CD4-positive, CD25-positive, alpha-beta regulatory T cell (primary cell): ENCODE measurements around the gene FAM241A. TPM values are rescaled to one million over a fixed set of nuclear protein-coding genes. Genes with fewer than 3 reads are reported as not detected.
A peak's percentile ranks its signal among the peaks of the same experiment; 100 is the strongest.
"Not testable (repeated sequence)": the region's sequence is repeated elsewhere in the genome, so short reads cannot be mapped to it uniquely, and the experiment has no call there.

ENCODE experiments used
- ATAC-seq, 2 donors: fragments of 150-1000 bp; cut with Tn5 transposase; one replicate each; pipeline ENCODE4 v1.10.0; 2021; ENCODE audit warnings: low read depth in 2 of 2, moderate number of reproducible peaks in 2 of 2, moderate library complexity in 1 of 2
- DNase-seq, 3 donors: peaks; one replicate each; pipeline versions ENCODE4 v3.0.0 to v3.0.0-alpha.2; 2012 to 2022; ENCODE audit warnings: mixed read lengths in 1 of 3
- H3K27ac ChIP-seq: one replicate; pipeline ENCODE4 v1.7.0; 2013; ENCODE audit warnings: mild to moderate bottlenecking, low read length; ENCODE audit not compliant: insufficient read depth, poor library complexity, severe bottlenecking
- H3K27me3 ChIP-seq: one replicate; pipeline ENCODE4 v1.7.0; 2013; ENCODE audit warnings: low read length; ENCODE audit not compliant: control insufficient read depth, insufficient read depth
- H3K36me3 ChIP-seq: one replicate; pipeline ENCODE4 v1.7.0; 2013; ENCODE audit warnings: mild to moderate bottlenecking, low read length, moderate library complexity; ENCODE audit not compliant: control insufficient read depth, insufficient read depth
- H3K4me1 ChIP-seq: 2 replicates; pipeline ENCODE4 v1.7.0; 2013; ENCODE audit warnings: mild to moderate bottlenecking, low read length; ENCODE audit not compliant: insufficient read depth, control insufficient read depth, poor library complexity, severe bottlenecking
- H3K4me3 ChIP-seq: one replicate; pipeline ENCODE4 v1.7.0; 2013; ENCODE audit warnings: low read depth, mild to moderate bottlenecking, low read length, moderate library complexity
- H3K9me3 ChIP-seq, 2 experiments: 1 replicate in 1 of 2; 2 replicates in 1 of 2; pipeline ENCODE4 v1.7.0; 2013; ENCODE audit warnings: low read length in 2 of 2, mild to moderate bottlenecking in 1 of 2, moderate library complexity in 1 of 2; ENCODE audit not compliant: control insufficient read depth in 2 of 2
- H3K27ac Mint-ChIP-seq, 3 donors: one replicate each; pipeline ENCODE4 v1.8.0; 2020 to 2022; ENCODE audit warnings: mild to moderate bottlenecking in 3 of 3, mixed read lengths in 3 of 3, moderate library complexity in 2 of 3
- H3K27me3 Mint-ChIP-seq: one replicate; pipeline ENCODE4 v1.8.0; 2022; ENCODE audit warnings: mild to moderate bottlenecking, mixed read lengths
- H3K36me3 Mint-ChIP-seq: one replicate; pipeline ENCODE4 v1.8.0; 2020; ENCODE audit warnings: mixed read lengths
- H3K4me1 Mint-ChIP-seq, 4 donors: one replicate each; pipeline ENCODE4 v1.8.0; 2020 to 2022; ENCODE audit warnings: mixed read lengths in 4 of 4, mild to moderate bottlenecking in 1 of 4
- H3K4me3 Mint-ChIP-seq, 4 donors: one replicate each; pipeline ENCODE4 v1.8.0; 2020 to 2022; ENCODE audit warnings: mild to moderate bottlenecking in 4 of 4, mixed read lengths in 4 of 4, moderate library complexity in 3 of 4
- H3K9me3 Mint-ChIP-seq, 7 donors: one replicate each; pipeline ENCODE4 v1.8.0; 2020 to 2022; ENCODE audit warnings: mixed read lengths in 7 of 7, mild to moderate bottlenecking in 3 of 7, moderate library complexity in 2 of 7
- polyA plus RNA-seq, 4 donors: library from polyadenylated mRNA; unstranded; fragments of 300-500 nt; fragmentation: Illumina TruSeq; gene quantifications; one replicate each; pipeline ENCODE4 v1.2.3, GENCODE V29; 2021
- total RNA-seq: library from RNA; stranded (reverse); gene quantifications from one replicate; pipeline ENCODE4 v1.2.3, GENCODE V29; 2022

FAM241A gene
- total and polyA plus RNA-seq, 5 donors from 2014 or later = 3.0 to 4.9 (median 3.7) TPM

- no peaks in the 10 kb centered on the region for H3K9me3 Mint-ChIP-seq
- no peaks in the 10 kb centered on the region for H3K36me3 Mint-ChIP-seq
- H3K27ac Mint-ChIP-seq = peak overlapping the region in 1 of 3 donors; percentile 91
- no peaks in the 10 kb centered on the region for H3K27me3 Mint-ChIP-seq
- peak overlapping the region in 1 of 4 donors; percentile 33 for H3K4me3 Mint-ChIP-seq
- Histone ChIP-seq H3K27ac (no peak overlapping the region), H3K27me3 (no peaks in the 10 kb centered on the region), H3K36me3 (no peaks in the 10 kb centered on the region), H3K9me3 (no peaks in the 10 kb centered on the region), H3K4me1 (peaks cover 39% of the 10 kb centered on the region), H3K4me3 (no peak overlapping the region)
- DNase-seq (no peak), ATAC-seq (no peak)
- H3K4me1 Mint-ChIP-seq = peaks cover 16 to 56% (median 52%) of the 10 kb centered on the region in 4 donors
These were observed 23.7 kb downstream of the FAM241A start for GRCh38 chr4:112168719-112169500.

GRCh38 chr4:112170451-112170993 is 25.3 kb downstream of the FAM241A start:
- Mint-ChIP-seq H3K4me1 (peaks cover 16 to 63% (median 50%) of the 10 kb centered on the region in 4 donors), H3K36me3 (no peaks in the 10 kb centered on the region), H3K4me3 (peak overlapping the region in 2 of 4 donors; percentile 2 to 69), H3K9me3 (no peaks in the 10 kb centered on the region), H3K27me3 (no peaks in the 10 kb centered on the region), H3K27ac (no peak overlapping the region)
- H3K27ac ChIP-seq = peak overlapping the region; percentile 29
- no peaks in the 10 kb centered on the region for H3K9me3 ChIP-seq
- H3K36me3 ChIP-seq = no peaks in the 10 kb centered on the region
- DNase-seq (no peak), ATAC-seq (no peak)
- H3K27me3 ChIP-seq = no peaks in the 10 kb centered on the region
- peaks cover 39% of the 10 kb centered on the region for H3K4me1 ChIP-seq
- peak overlapping the region; percentile 65 for H3K4me3 ChIP-seq

- H3K9me3 Mint-ChIP-seq, H3K9me3 ChIP-seq, H3K36me3 ChIP-seq, ATAC-seq, DNase-seq, H3K27me3 Mint-ChIP-seq, H3K36me3 Mint-ChIP-seq, H3K27me3 ChIP-seq: not testable (repeated sequence)
- peak overlapping the region in 3 of 4 donors; percentile 49 to 69 (median 54) for H3K4me3 Mint-ChIP-seq
- H3K4me3 ChIP-seq = peak overlapping the region; percentile 65
- H3K27ac ChIP-seq = peak overlapping the region; percentile 29
- H3K4me1 Mint-ChIP-seq = peaks cover 18 to 63% (median 50%) of the 10 kb centered on the region in 4 donors
- H3K4me1 ChIP-seq = peaks cover 39% of the 10 kb centered on the region
- peak overlapping the region; percentile 32 to 90 (median 64) for H3K27ac Mint-ChIP-seq
These were observed 26.0 kb downstream of the FAM241A start for GRCh38 chr4:112171051-112171763.

- Histone ChIP-seq H3K27ac (peak overlapping the region; percentile 51), H3K9me3 (no peaks in the 10 kb centered on the region), H3K4me1 (peaks cover 40% of the 10 kb centered on the region), H3K4me3 (peak overlapping the region; percentile 45), H3K27me3 (no peaks in the 10 kb centered on the region), H3K36me3 (no peaks in the 10 kb centered on the region)
- DNase-seq (peak in 2 of 3 donors; percentile 36 to 73), ATAC-seq (no peak)
- no peaks in the 10 kb centered on the region for H3K36me3 Mint-ChIP-seq
- H3K27me3 Mint-ChIP-seq = no peaks in the 10 kb centered on the region
- H3K4me3 Mint-ChIP-seq = peak overlapping the region in 1 of 4 donors; percentile 90
- no peaks in the 10 kb centered on the region for H3K9me3 Mint-ChIP-seq
- peaks cover 13 to 66% (median 53%) of the 10 kb centered on the region in 4 donors for H3K4me1 Mint-ChIP-seq
- no peak overlapping the region for H3K27ac Mint-ChIP-seq
These were observed 26.9 kb downstream of the FAM241A start for GRCh38 chr4:112172180-112172579.

GRCh38 chr4:112173593-112174558 is 28.6 kb downstream of the FAM241A start:
- Histone ChIP-seq H3K36me3 (no peaks in the 10 kb centered on the region), H3K9me3 (no peaks in the 10 kb centered on the region), H3K27me3 (no peaks in the 10 kb centered on the region), H3K4me1 (peaks cover 36% of the 10 kb centered on the region), H3K4me3 (no peak overlapping the region), H3K27ac (no peak overlapping the region)
- peaks cover 0 to 3% (median 0%) of the 10 kb centered on the region in 7 donors for H3K9me3 Mint-ChIP-seq
- peaks cover 4% of the 10 kb centered on the region for H3K36me3 Mint-ChIP-seq
- H3K4me1 Mint-ChIP-seq = peaks cover 11 to 65% (median 48%) of the 10 kb centered on the region in 4 donors
- H3K27ac Mint-ChIP-seq = no peak overlapping the region
- ATAC-seq = no peak
- no peak overlapping the region for H3K4me3 Mint-ChIP-seq
- H3K27me3 Mint-ChIP-seq = no peaks in the 10 kb centered on the region
- DNase-seq = no peak

- peaks cover 0 to 3% (median 0%) of the 10 kb centered on the region in 7 donors for H3K9me3 Mint-ChIP-seq
- Histone ChIP-seq H3K4me3 (no peak overlapping the region), H3K27ac (no peak overlapping the region), H3K36me3 (no peaks in the 10 kb centered on the region), H3K27me3 (no peaks in the 10 kb centered on the region), H3K9me3 (no peaks in the 10 kb centered on the region), H3K4me1 (peaks cover 28% of the 10 kb centered on the region)
- no peak for ATAC-seq
- no peaks in the 10 kb centered on the region for H3K27me3 Mint-ChIP-seq
- H3K36me3 Mint-ChIP-seq = peaks cover 4% of the 10 kb centered on the region
- peaks cover 11 to 55% (median 38%) of the 10 kb centered on the region in 4 donors for H3K4me1 Mint-ChIP-seq
- H3K27ac Mint-ChIP-seq = no peak overlapping the region
- no peak for DNase-seq
- no peak overlapping the region for H3K4me3 Mint-ChIP-seq
These were observed 30.6 kb downstream of the FAM241A start for GRCh38 chr4:112175840-112176239.

- Mint-ChIP-seq H3K27me3 (no peaks in the 10 kb centered on the region), H3K36me3 (peaks cover 4% of the 10 kb centered on the region), H3K27ac (no peak overlapping the region), H3K4me3 (peak overlapping the region in 1 of 4 donors; percentile 57), H3K4me1 (peaks cover 8 to 55% (median 35%) of the 10 kb centered on the region in 4 donors), H3K9me3 (peaks cover 0 to 3% (median 0%) of the 10 kb centered on the region in 7 donors)
- no peak overlapping the region for H3K27ac ChIP-seq
- peak overlapping the region; percentile 5 for H3K4me3 ChIP-seq
- H3K36me3 ChIP-seq = no peaks in the 10 kb centered on the region
- DNase-seq (peak in 1 of 3 donors; percentile 24), ATAC-seq (no peak)
- no peaks in the 10 kb centered on the region for H3K27me3 ChIP-seq
- peaks cover 25% of the 10 kb centered on the region for H3K4me1 ChIP-seq
- H3K9me3 ChIP-seq = no peaks in the 10 kb centered on the region
These were observed 31.3 kb downstream of the FAM241A start for GRCh38 chr4:112176596-112176995.
